ENCODE results near the gene NOVA2. TPM values are rescaled to one million over a fixed set of nuclear protein-coding genes. Genes with fewer than 3 reads are reported as not detected.

NOVA2 gene
- total RNA-seq, 4 donors from 2014 or later, result 1.2 to 4.6 (median 2.7) TPM

DNA sequence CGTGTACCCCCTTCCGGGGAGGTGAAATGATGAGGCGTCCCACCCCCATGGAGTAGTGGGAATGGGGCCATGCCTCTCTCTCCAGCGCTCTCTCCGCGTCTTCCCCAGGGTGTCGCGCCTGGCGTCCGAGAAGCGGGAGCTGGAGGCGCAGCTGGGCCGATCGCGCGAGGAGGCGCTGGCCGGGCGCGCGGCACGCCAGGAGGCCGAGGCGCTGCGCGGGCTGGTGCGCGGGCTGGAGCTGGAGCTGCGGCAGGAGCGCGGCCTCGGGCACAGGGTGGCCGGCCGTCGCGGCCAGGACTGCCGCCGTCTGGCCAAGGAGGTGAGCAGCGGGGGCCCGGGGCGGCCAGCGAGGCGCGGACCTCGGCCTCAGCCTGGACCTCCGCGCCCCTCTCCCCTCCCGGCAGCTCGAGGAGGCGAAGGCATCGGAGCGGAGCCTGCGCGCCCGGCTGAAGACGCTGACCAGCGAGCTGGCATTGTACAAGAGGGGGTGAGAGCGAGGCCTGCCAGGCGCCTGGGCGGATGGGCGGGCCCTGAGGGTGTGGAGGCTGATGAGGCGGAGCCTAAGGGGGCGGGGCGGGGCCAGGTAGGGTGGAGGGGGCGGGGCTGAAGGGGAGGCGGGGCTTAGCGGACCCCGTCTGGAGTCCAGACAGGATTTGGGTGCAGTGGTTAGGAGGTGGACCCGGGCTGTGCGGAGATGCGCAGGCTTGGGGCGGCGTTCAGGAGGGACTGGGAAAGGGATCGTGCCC, 41.4 kb upstream of the NOVA2 start:
- no peak overlapping the region for H3K27ac ChIP-seq (replicated peaks in 1 of 4)
- peaks cover 0 to 55% (median 32%) of the 10 kb centered on the region in 4 donors for H3K27me3 ChIP-seq
- peaks cover 0 to 18% (median 7%) of the 10 kb centered on the region in 4 donors for H3K36me3 ChIP-seq
- TF ChIP-seq EP300 (IDR thresholded peaks at IDR 0.05) (no peak), POLR2AphosphoS5 (IDR thresholded peaks at IDR 0.05) (no peak), POLR2A (IDR thresholded peaks at IDR 0.05; ENCODE audit: low read depth) (no peak)
- TF ChIP-seq, protein P1, sequence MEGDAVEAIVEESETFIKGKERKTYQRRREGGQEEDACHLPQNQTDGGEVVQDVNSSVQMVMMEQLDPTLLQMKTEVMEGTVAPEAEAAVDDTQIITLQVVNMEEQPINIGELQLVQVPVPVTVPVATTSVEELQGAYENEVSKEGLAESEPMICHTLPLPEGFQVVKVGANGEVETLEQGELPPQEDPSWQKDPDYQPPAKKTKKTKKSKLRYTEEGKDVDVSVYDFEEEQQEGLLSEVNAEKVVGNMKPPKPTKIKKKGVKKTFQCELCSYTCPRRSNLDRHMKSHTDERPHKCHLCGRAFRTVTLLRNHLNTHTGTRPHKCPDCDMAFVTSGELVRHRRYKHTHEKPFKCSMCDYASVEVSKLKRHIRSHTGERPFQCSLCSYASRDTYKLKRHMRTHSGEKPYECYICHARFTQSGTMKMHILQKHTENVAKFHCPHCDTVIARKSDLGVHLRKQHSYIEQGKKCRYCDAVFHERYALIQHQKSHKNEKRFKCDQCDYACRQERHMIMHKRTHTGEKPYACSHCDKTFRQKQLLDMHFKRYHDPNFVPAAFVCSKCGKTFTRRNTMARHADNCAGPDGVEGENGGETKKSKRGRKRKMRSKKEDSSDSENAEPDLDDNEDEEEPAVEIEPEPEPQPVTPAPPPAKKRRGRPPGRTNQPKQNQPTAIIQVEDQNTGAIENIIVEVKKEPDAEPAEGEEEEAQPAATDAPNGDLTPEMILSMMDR (IDR thresholded peaks at IDR 0.05), result no peak
- WGBS, result 13% methylated on average over 21 of the region's 74 CpGs
- intact Hi-C loops (cut with DNase I), result loop anchor here (10.0 kb wide), 1 partner anchor 150 kb away; the partner anchor contains the start of genes FOXA3 and SYMPK
- H3K9me3 ChIP-seq, result no peaks in the 10 kb centered on the region
- H3K4me3 ChIP-seq, result peak overlapping the region; percentile 67 to 78 (median 70)
- peaks cover 18 to 30% (median 28%) of the 10 kb centered on the region in 4 donors for H3K4me1 ChIP-seq
- no peak for DNase-seq (ENCODE audit: extremely low spot score)

DNA sequence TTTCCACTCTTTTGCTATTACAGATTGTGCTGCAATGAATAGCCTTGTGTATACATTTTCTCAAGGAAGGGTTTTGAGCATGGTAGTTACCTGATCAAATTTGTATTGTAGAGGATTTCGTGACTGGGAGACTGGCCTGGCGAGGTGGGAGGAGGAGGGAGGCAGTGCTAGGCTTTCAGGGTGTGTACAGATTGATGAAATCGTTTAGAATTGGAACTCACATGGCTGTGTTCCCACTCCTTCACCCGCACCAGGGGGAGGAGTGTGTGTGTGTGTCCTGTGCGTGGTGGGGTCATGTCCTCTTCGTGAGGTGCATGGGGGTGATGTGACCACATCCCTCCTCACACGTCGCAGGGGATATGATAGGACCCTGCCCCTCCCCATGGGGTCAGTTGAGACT, 40.9 kb upstream of the NOVA2 start:
- Histone ChIP-seq H3K27me3 (peaks cover 0 to 56% (median 32%) of the 10 kb centered on the region in 4 donors), H3K27ac (replicated peaks in 1 of 4) (no peak overlapping the region), H3K9me3 (no peaks in the 10 kb centered on the region), H3K36me3 (peaks cover 0 to 18% (median 7%) of the 10 kb centered on the region in 4 donors), H3K4me1 (peaks cover 20 to 36% (median 29%) of the 10 kb centered on the region in 4 donors), H3K4me3 (peak overlapping the region in 3 of 4 donors; percentile 68 to 78 (median 72))
- intact Hi-C loops (cut with DNase I), result loop anchor here (10.0 kb wide), 1 partner anchor 150 kb away; the partner anchor contains the start of genes FOXA3 and SYMPK
- 56% methylated on average over 5 of the region's 8 CpGs for WGBS
- TF ChIP-seq POLR2AphosphoS5 (IDR thresholded peaks at IDR 0.05) (no peak), POLR2A (IDR thresholded peaks at IDR 0.05; ENCODE audit: low read depth) (no peak), EP300 (IDR thresholded peaks at IDR 0.05) (no peak)
- TF ChIP-seq, protein P1 (IDR thresholded peaks at IDR 0.05), result no peak
- no peak for DNase-seq (ENCODE audit: extremely low spot score)

DNA sequence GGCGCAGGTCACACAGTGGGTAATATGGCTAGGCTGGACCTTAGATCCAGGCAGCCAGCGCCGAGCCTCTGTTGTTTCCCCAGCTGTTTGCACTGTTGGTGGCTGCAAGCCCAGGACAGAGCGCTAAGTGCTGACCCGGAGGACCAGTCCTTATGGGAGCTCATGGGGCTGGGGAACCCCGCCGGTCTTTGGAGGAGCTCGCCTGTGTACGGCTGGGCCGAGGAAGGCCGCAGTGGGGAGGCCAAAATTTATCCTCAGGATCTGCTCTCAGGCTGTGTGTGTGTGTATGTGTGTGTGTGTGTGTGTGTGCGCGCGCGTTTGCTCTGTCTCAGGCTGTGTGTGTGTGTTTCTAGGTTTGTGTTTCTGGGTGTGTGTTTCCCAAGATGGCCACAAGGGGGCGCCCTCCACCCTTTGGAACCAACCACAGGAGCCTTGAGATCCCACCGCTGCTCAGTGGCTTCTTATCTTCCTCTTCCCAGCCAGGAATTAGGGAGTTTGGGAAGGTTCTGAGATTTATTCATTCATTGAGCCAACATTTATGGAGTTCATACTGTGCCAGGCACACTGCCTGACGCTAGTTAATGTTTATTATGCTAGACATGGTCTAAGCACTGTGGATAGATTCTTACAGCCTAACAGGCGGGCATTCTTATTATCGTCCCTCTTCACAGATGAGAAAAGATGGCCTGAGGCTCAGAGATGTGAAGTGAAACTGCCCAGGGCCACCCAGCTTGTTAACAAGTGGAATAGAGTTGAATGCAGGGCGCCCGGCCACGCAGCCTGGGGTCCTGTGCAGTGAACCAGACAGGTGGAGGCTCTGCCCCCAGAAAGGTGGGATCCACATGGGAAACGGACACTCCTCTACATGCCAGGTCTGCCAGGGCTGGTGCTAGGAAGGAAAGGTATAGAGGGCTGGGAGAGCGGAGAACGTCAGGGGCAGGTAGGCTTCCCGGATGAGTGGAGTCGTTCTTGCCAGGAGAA, 36.2 kb upstream of the NOVA2 start:
- H3K27ac ChIP-seq (replicated peaks in 1 of 4), result no peak overlapping the region
- TF ChIP-seq, protein P1 (IDR thresholded peaks at IDR 0.05), result peak; percentile 70 to 88 (median 76)
- TF ChIP-seq POLR2AphosphoS5 (IDR thresholded peaks at IDR 0.05), result no peak
- 64% methylated on average over 24 of the region's 28 CpGs for WGBS
- intact Hi-C loops (cut with DNase I), result loop anchor here (10.0 kb wide), 1 partner anchor 145 kb away; the partner anchor contains the start of genes FOXA3 and SYMPK
- no peak for DNase-seq (ENCODE audit: extremely low spot score)
- H3K4me3 ChIP-seq, result no peak overlapping the region
- H3K27me3 ChIP-seq, result peaks cover 0 to 38% (median 21%) of the 10 kb centered on the region in 4 donors
- peaks cover 0 to 38% (median 18%) of the 10 kb centered on the region in 4 donors for H3K36me3 ChIP-seq
- H3K4me1 ChIP-seq, result peaks cover 5 to 13% (median 9%) of the 10 kb centered on the region in 4 donors
- no peaks in the 10 kb centered on the region for H3K9me3 ChIP-seq

DNA sequence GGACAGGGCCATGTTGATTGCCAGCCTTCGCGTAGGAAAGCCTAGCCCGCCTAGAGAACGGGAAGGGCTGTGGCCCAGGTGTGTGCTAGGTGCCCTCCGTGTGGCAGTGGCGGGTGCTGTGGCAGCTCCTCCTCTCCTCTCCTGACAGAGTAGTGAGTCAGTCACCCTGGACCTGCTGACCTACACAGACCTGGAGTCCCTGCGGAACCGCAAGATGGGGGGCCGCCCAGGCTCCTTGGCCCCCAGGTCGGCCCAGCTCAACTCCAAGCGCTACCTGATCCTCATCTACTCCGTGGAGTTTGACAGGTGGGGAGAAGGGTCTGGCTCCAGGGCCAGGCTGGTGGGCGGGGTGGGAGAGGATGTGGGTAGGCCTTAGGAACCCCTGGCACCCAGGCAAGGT, 32.7 kb upstream of the NOVA2 start:
- DNase-seq (ENCODE audit: extremely low spot score), result no peak
- H3K27ac ChIP-seq (replicated peaks in 1 of 4), result no peak overlapping the region
- no peaks in the 10 kb centered on the region for H3K9me3 ChIP-seq
- H3K27me3 ChIP-seq, result peaks cover 0 to 6% (median 0%) of the 10 kb centered on the region in 4 donors
- intact Hi-C loops (cut with DNase I), result no loop called here
- peaks cover 0 to 61% (median 15%) of the 10 kb centered on the region in 4 donors for H3K36me3 ChIP-seq
- TF ChIP-seq POLR2AphosphoS5 (IDR thresholded peaks at IDR 0.05) (no peak), EP300 (IDR thresholded peaks at IDR 0.05) (no peak), POLR2A (IDR thresholded peaks at IDR 0.05; ENCODE audit: low read depth) (no peak)
- TF ChIP-seq, protein P1 (IDR thresholded peaks at IDR 0.05), result no peak
- H3K4me1 ChIP-seq, result peaks cover 0 to 9% (median 4%) of the 10 kb centered on the region in 4 donors
- 100% methylated on average over 8 of the region's 13 CpGs for WGBS
- no peak overlapping the region for H3K4me3 ChIP-seq

Data from esophagus muscularis mucosa (tissue), 4 donors.